Frontal cortex (tissue), 4 donors: ENCODE measurements around the gene PLEKHN1. TPM values are rescaled to one million over a fixed set of nuclear protein-coding genes. Genes with fewer than 3 reads are reported as not detected.

Source experiments
- DNase-seq, 2 donors: peaks; one replicate each; pipeline ENCODE4 v3.0.0; 2012; ENCODE audit warnings: low spot score in 2 of 2
- FAIRE-seq: peaks from 2 replicates; lab custom pipeline; 2012; peaks lifted over from hg19 to GRCh38; lab: Jason Lieb, UNC
- total RNA-seq: library from RNA; depleted of rRNA; stranded (reverse); fragments of >200 nt; gene quantifications from one replicate; pipeline ENCODE4 v1.2.3, GENCODE V29; 2014
- donor health status: control.
- donor health status: control.
- donor health status: control.

The PLEKHN1 gene, protein sequence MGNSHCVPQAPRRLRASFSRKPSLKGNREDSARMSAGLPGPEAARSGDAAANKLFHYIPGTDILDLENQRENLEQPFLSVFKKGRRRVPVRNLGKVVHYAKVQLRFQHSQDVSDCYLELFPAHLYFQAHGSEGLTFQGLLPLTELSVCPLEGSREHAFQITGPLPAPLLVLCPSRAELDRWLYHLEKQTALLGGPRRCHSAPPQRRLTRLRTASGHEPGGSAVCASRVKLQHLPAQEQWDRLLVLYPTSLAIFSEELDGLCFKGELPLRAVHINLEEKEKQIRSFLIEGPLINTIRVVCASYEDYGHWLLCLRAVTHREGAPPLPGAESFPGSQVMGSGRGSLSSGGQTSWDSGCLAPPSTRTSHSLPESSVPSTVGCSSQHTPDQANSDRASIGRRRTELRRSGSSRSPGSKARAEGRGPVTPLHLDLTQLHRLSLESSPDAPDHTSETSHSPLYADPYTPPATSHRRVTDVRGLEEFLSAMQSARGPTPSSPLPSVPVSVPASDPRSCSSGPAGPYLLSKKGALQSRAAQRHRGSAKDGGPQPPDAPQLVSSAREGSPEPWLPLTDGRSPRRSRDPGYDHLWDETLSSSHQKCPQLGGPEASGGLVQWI
- total RNA-seq, result not detected

DNA sequence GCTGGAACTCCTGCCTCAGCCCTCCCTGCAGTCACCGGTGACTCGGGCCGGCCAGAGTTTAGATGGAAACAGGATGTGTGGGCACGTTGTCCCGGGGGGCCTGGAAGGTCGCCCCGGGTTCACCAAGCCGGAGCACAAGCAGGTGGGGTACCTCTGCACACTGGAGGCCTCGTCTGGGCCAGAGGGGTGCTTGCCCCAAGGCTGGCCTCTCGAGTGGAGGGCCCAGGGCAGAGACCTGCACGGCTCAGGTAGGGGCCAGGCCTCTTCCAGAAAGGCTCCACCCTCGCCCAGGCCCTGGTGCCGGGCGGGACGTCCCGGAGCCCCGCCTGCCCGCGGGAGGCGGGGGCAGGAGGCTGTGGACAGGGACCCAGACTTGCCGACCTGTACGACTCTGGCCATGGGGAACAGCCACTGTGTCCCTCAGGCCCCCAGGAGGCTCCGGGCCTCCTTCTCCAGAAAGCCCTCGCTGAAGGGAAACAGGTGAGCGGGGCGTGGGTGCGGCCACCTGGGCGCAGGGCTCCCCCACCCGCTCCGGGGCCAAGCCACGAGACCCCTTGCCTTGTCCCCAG lies at the start of gene PLEKHN1:
Gene PLEKHN1 (plus strand): TSS at position 348 of the 569 bp plus-strand sequence. CDS start 50 bp downstream, at position 398.
- DNase-seq (no peak), FAIRE-seq (no peak)

DNA sequence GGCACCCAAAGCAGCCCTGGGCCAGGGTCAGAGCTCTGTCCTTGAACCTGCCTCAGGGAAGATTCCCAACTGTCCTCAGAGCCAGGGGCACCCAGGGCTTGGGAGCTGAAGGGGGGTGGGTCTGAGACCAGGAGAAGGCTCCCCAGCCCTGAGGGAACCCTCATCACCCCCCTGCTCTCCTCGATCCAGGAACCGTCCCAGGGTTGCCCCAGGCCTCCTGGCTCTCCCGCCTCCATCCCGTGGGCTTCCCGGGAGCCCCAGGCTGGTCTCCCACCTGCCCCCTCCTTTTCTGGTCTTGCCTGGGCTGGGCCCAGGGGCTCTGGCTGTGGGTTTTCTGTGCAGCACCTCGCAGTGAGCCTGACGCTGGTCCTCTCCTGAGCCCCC lies 49.2 kb upstream of the PLEKHN1 start:
- no peak for DNase-seq
- no peak for FAIRE-seq

DNA sequence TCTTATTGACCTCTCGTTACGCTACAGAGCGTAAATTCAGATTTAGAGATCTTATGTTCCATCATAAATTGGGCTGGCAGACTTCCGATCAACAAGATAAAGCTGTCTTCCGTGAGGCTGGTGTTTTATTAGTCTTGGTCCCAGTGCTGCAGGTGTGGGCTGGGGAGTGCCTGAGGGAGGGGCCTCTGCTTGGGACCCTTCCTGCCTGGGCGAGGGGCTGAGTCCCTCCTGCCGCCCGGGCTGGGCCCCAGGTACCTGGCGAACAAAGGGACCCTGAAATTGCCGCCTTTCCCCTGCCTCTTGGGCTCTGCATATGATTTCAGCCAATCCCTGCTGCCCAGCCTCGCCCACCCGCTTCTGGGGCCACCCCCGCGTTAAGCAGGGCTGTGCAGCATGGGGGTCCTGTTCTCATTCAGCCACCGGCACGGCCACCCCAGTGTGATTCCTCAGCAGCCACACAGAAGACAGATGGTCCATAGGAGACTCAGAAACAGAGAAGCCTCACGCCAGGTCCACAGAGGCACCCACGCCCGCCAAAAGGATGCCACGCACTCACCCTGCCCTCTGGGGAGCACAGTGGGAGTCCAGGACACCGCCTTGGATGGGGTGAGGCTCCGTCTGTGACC lies 48.7 kb upstream of the PLEKHN1 start:
- FAIRE-seq (no peak), DNase-seq (no peak)

DNA sequence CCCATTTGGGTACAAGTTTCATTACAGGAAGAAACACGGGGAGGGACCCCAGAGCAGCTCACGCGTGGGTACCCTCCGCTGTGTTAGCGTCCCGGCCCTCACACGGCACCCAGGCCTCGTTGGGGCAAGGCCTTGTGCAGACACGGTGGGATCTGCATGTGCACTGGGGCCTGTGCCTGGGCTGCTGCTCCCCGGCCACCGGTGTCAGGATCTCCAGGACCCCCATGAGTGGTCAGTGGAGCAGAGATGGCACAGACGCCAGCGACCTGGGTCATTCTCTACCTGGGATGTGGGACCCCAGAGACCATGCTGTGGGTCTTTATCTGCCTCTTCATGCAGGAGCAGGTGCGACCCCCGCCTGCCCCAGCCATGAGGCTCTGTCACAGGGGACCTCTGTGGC lies 47.9 kb upstream of the PLEKHN1 start:
- FAIRE-seq (no peak), DNase-seq (no peak)

DNA sequence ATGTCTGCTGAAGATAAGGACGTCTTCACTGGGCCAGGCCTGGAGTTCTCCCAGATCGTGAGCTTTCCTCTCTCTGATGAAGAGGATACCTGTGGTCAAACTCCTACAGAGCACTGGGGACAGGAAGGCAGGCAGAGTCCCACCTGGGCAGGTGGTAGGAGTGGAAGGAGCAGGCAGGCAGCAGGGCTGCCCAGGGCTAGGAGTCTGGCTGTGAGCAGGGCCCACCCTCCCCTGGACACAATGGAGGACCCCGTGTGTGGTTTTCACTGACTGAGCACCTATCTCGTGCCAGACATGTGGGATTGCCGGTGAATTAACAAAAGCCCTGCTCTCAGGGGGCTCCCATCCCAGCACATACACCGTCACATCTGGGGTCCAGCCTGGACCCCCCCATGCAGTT lies 47.4 kb upstream of the PLEKHN1 start:
- FAIRE-seq (no peak), DNase-seq (no peak)

DNA sequence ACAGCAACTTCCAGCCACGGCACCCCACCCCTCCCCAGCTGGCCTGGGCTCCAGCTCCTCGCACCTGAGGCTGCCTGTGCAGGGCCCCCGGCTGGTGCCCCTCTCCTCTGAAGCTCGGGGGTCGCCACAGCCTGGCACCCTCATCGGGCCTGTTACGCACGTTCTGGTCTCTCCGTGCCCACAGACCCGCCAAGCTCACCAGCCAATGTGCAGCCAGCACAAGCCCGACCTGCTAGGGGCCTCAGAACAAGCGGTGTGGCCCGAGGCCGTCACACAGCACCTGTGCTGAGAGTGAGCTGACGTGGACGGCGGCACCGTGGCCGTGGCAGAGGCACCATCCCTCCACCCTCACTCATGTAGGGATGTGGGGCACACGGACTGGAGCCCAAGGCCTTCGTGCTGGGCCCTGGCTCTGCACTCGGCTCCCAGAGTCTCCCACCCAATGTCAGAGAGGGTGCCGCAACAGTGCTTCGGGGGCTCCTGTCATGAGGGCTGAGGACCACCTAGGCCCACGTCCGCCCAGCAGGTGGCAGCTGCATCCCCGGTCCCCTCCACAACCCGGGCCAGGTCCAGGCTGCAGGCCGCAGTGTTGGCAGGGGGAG lies 46.9 kb upstream of the PLEKHN1 start:
- DNase-seq, result no peak
- no peak for FAIRE-seq

DNA sequence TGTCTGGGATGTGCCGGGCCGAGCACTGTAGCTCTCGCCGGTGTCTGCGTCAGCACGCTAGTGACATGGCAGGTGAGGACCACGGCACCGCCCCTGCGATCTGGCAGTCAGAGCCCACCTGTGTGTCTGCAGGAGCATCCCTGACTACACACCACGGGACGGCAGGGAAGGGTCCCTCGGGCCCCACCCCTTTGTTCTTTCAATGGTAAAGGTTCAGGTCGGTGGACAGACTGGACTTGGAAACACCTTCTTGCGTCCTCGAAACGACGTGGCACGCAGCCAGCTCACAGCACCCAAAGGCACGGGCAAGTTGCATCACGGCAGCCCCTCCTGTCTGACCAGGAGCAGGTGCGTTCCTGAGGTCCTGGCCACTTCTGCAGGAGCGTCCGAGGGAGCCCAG lies 46.3 kb upstream of the PLEKHN1 start:
- FAIRE-seq (no peak), DNase-seq (no peak)

DNA sequence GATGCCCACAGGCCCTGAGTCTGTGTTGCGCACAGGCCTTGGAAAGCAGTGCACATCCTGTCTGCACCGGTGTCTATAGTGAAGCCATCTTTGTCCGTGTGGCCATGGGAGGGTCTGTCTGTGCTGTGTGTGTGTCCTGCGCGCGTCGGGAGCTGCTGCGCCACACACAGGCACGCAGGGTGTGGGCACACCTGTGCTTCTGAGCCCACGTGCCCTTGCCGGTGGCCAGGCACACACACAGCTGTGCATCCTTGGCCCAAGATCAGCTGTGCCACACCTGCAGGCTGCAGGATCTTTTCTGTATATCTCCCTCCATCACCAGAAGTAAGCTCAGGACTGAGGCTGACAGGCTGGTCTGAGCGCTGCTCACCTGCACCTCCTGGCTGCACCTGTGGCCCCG lies 45.8 kb upstream of the PLEKHN1 start:
- DNase-seq (no peak), FAIRE-seq (no peak)

DNA sequence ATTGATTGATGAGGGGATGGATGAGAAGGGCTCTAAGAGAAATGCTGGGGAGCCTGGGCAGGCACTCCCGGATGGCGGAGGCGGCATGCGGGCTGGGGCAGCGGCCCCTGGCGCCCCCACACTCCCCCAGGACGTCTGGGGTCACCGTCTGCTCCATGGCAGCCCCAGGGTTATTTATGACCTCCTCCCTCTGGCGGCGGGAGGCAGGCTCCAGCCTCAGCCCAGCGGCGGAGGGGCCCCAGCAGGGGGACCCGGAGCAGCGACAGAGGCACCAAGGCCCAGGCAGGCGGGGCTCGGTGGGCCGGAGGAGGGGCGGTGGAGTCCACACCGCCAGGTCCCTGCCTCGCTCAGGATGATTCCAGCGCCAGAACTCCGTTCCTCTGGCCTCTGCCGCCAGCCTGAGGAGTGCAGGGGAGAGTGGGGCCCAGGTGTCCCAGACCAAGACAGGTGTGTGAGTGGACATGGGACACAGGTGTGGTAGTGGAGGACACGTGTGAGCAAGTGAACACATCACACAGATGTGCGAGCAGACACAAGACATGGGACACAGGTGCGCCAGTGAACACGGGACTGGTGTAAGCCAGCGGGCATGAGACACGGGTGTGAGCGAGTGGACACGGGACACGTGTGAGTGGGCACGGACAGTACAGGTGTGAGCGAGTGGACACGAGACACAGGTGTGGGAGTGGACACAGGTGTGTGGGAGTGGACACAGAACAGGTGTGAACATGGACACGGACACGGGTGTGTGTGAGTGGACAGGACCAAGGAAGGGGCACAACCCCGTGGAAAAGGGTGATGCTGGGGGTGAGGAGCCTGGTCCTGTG lies 45.1 kb upstream of the PLEKHN1 start:
- DNase-seq (peak; percentile 86 to 91), FAIRE-seq (no peak)

DNA sequence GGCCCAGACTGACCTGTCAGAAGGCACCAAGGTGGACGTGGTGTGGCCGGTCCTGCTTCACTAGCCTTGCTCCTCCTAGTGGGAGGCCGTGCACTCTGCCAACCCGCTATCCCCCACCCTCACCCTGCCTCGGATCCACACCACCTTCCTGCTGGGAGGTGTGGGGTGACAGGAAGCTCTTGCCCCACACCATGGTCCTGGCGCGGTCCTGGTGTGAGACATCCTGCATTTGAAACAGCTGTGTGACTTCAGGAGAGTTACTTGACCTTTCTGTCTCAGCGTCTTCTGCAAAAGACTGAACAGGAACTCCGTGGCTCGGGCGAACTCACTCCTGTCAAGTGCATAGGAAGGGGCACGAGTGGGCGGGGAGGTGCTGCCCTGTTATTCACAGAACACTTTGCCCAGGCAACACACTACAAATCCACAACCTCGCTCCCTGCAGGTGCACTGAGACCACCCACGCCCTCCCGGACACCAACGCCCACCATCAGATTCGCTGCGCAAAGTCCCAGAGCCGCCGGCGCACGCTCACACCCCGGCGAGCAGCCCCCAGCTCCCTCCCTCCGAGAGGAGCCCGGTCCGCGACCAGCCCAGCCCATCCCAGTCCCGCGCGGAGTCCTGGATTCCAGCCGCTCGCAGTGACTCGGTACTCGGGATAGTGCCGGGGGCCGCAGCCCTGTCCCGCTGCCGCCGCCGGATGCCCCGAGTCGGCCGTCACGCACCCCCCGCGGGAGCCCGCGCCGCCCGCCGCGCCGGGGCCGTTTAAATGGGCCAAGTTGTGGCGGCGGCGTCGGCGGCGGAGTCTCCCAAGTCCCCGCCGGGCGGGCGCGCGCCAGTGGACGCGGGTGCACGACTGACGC lies 42.9 kb upstream of the PLEKHN1 start, which contains the start of gene SAMD11:
Gene SAMD11 (plus strand): TSS at position 793 of the 860 bp plus-strand sequence. CDS start 509 bp downstream, outside the sequence.
- no peak for FAIRE-seq
- DNase-seq, result peak; percentile 85 to 89

DNA sequence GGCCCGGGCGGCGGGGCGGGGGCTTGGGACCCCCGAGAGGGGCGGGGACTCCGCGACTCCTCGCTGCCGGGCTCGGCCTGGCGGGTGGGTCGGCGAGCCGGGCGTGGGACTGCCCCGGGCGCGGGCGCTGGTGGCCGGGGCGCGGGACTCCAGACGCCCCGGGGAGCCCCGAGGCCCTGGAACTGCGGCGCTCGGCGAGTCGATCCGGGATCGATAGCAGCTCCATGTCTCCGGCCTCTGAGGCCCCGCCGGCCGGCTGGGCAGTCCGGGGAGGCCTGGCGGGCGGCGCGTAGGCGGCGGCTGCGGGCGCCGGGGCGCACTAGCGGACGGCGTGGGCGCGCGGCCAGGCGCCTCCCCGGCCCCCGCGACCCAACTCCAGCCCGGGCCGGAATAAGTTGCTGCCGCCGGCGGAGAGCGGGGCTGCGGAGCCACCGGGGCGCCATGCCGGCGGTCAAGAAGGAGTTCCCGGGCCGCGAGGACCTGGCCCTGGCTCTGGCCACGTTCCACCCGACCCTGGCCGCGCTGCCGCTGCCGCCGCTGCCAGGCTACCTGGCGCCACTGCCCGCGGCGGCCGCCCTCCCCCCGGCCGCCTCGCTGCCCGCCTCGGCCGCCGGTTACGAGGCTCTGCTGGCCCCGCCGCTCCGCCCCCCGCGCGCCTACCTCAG lies 42.2 kb upstream of the PLEKHN1 start:
- DNase-seq (no peak), FAIRE-seq (no peak)

DNA sequence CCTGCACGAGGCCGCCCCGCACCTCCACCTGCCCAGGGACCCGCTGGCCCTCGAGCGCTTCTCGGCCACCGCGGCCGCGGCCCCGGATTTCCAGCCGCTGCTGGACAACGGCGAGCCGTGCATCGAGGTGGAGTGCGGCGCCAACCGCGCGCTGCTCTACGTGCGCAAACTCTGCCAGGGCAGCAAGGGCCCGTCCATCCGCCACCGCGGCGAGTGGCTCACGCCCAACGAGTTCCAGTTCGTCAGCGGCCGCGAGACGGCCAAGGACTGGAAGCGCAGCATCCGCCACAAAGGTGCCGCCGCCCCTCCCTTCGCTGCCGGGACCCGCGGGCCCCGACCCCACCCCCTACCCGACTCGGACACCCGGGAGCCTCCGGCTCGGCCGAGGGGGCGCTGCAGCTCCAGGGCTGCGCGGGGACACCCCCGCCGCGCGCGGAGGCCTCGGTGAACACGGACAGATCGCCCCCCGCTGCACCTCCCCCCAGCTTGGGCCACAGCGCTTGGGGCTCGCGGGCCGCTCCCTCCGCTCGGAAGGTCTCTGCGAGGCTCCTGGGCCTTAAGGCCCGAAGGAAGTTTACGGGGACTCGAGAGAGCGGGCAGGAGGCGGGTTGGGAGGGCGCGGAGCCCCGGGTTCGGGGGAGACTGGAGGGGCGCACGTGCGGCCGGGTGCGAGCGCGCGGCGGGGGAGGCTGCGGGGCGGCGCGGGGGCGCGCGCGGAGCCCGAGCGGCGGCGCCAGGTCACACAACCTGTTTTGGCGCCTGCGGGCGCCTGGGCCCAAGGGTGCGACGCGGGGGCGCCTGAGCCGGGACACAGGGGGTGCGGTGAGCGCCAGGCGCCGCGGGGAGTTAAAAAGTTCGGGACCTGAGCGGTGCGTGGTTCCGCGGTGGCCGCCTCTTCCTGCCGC lies 41.4 kb upstream of the PLEKHN1 start:
- DNase-seq (no peak), FAIRE-seq (no peak)

DNA sequence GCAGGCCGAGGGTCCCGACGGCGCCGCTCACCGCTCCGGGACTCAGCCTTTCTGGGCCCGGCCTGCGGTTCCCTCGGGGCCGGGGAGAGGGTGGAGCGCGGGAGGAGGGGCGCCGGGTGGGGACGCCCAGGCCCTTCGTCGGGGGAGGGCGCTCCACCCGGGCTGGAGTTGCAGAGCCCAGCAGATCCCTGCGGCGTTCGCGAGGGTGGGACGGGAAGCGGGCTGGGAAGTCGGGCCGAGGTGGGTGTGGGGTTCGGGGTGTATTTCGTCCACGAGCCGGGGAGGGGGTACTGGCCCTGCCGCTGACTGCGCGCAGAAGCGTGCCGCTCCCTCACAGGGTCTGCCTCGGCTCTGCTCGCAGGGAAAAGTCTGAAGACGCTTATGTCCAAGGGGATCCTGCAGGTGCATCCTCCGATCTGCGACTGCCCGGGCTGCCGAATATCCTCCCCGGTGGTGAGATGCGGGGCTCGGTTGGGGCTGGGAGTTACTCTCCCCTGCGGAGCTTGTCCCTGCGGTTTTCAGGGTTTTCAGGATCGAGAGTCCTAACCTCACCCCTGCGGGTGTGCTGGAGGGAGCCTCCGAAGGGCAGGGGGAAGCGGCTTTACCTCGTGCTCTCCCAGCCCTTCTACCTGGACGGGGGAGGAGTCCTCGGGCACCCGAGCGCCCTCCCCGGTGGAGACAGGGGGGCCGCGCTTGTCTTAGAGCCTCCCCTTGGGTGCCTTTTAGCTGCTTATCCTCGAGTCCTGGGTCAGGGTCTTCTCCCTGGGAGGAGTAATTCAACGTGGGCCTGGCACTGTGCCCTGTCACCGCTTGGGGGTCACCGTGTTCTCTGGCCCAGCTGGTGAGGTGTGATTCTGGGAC lies 40.5 kb upstream of the PLEKHN1 start:
- no peak for FAIRE-seq
- no peak for DNase-seq

DNA sequence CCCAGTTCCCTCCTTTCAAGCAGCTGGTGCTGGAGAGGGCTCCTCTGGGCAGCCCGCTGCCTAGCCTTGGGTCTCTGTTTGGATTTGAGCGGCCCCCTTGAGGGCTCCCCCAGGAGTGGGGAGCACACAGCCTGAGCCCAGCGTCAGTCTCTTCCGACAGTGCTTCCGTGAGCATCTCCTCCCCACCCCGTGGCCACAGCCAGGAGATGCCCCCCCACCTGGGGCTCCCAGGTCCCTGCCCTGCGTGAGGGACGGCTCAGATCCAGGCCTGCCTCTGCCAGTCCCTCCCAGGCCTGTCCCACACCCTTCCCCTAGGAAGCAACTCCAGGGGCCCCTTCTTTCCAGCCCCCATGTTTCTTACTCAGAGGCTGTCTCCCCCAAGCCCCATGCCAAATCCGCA lies 39.0 kb upstream of the PLEKHN1 start:
- DNase-seq, result no peak
- no peak for FAIRE-seq

DNA sequence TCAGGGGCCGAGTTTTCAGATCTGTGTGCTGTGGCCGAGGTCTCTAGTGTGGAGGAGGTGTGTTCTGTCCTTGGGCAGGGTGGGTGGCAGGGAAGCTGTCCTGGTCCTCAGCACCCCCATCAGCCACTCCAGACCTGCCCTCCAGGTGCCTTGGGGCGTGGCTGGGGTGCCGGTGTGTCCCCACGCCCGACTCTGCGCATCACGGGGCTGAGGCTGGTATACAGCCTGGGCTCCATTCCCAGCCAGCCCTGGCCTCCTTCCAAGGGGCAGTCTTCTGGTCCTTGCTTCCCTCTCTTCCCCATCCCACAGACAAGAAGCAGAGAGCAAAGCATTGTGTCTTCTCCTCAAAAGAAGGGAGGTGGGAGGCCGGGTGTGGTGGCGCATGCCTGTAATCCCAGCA lies 38.5 kb upstream of the PLEKHN1 start:
- DNase-seq (no peak), FAIRE-seq (no peak)
